Measurements from ENCODE around the gene ACER3. TPM values are rescaled to one million over a fixed set of nuclear protein-coding genes. Genes with fewer than 3 reads are reported as not detected.
A peak's percentile ranks its signal among the peaks of the same experiment; 100 is the strongest.

The ACER3 gene
- total and polyA plus RNA-seq, 4 donors = 1.9 to 5.9 (median 4.2) TPM

DNA sequence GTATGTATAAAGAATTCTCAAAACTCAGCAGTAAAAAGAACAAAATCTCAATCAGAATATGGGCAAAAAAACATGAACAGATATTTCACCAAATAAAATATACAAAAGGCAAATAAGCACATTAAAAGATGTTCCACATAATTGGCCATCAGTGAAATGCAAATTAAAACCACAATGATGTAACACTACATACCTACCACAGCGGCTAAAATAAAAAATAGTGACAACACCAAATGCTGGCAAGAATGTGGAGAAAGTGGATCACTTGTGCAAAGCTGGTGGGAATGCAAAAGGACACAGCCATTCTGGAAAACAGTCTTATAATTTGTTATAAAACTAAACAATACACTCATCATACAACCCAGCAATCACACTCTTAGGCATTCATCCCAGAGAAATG, 38.3 kb upstream of the ACER3 start:
- TF ChIP-seq EGR1 (IDR thresholded peaks at IDR 0.05; ENCODE audit: low read depth in 2 of 2) (no peak), FOXA1 (IDR thresholded peaks at IDR 0.05) (no peak), RXRA (IDR thresholded peaks at IDR 0.05) (no peak), GABPA (IDR thresholded peaks at IDR 0.05 in 1 of 2, conservative IDR thresholded peaks at IDR 0.05 in 1 of 2) (no peak), NR2F2 (IDR thresholded peaks at IDR 0.05) (no peak), JUND (IDR thresholded peaks at IDR 0.05) (no peak), RAD21 (IDR thresholded peaks at IDR 0.05) (no peak)
- TF ChIP-seq, protein P1, sequence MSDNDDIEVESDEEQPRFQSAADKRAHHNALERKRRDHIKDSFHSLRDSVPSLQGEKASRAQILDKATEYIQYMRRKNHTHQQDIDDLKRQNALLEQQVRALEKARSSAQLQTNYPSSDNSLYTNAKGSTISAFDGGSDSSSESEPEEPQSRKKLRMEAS (IDR thresholded peaks at IDR 0.05) = no peak
- TF ChIP-seq, protein P2, sequence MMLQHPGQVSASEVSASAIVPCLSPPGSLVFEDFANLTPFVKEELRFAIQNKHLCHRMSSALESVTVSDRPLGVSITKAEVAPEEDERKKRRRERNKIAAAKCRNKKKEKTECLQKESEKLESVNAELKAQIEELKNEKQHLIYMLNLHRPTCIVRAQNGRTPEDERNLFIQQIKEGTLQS (IDR thresholded peaks at IDR 0.05) = no peak
- TF ChIP-seq, protein P3, sequence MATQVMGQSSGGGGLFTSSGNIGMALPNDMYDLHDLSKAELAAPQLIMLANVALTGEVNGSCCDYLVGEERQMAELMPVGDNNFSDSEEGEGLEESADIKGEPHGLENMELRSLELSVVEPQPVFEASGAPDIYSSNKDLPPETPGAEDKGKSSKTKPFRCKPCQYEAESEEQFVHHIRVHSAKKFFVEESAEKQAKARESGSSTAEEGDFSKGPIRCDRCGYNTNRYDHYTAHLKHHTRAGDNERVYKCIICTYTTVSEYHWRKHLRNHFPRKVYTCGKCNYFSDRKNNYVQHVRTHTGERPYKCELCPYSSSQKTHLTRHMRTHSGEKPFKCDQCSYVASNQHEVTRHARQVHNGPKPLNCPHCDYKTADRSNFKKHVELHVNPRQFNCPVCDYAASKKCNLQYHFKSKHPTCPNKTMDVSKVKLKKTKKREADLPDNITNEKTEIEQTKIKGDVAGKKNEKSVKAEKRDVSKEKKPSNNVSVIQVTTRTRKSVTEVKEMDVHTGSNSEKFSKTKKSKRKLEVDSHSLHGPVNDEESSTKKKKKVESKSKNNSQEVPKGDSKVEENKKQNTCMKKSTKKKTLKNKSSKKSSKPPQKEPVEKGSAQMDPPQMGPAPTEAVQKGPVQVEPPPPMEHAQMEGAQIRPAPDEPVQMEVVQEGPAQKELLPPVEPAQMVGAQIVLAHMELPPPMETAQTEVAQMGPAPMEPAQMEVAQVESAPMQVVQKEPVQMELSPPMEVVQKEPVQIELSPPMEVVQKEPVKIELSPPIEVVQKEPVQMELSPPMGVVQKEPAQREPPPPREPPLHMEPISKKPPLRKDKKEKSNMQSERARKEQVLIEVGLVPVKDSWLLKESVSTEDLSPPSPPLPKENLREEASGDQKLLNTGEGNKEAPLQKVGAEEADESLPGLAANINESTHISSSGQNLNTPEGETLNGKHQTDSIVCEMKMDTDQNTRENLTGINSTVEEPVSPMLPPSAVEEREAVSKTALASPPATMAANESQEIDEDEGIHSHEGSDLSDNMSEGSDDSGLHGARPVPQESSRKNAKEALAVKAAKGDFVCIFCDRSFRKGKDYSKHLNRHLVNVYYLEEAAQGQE (IDR thresholded peaks at IDR 0.05) = no peak
- 93% methylated on average over 1 of the region's 1 CpG for WGBS
- no peaks in the 10 kb centered on the region for H3K27me3 ChIP-seq (ENCODE audit: control insufficient read depth in 4 of 4, insufficient read depth in 4 of 4, low read length in 3 of 4)

DNA sequence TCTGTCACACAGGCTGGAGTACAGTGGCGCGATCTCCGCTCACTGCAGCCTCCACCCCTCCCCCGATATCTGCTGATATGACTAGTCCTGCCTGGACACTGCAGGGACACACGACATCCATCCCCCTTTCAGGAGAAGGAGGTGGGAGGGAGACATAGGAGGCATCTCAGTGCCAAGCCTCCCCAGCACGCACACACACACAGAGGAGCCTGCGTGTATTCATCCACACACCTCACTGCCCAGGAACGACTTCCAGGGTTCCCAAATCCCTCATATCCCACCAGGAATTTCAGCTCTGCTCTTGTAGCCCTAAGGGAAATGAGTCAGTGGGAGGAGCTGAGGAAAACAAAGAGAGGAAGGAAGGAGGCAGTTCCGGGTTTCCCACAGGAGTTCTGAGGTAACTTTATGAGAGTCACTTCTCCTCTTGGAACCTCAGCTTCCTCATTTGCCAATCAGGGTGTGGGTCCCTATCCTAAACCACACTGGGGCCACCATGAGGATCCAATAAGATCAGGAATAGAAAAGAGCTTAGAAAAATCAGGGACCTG, 37.2 kb upstream of the ACER3 start:
- H3K9ac ChIP-seq (ENCODE audit: low read depth in 1 of 2, low read length in 2 of 2) = no peak overlapping the region
- peaks cover 0 to 5% (median 0%) of the 10 kb centered on the region in 4 donors for H3K4me1 ChIP-seq (ENCODE audit: control insufficient read depth in 4 of 4, insufficient read depth in 4 of 4, low read length in 3 of 4)
- WGBS = 71% methylated on average over 9 of the region's 9 CpGs
- no peaks in the 10 kb centered on the region for H3K9me3 ChIP-seq (ENCODE audit: control insufficient read depth in 4 of 4, low read length in 3 of 4)
- peak overlapping the region; percentile 16 to 48 for H3K27ac ChIP-seq (ENCODE audit: low read depth in 1 of 2, low read length in 2 of 2)
- TF ChIP-seq SP1 (IDR thresholded peaks at IDR 0.05) (peak; percentile 40), JUND (IDR thresholded peaks at IDR 0.05) (peak in 1 of 2 donors; percentile 37), EGR1 (IDR thresholded peaks at IDR 0.05; ENCODE audit: low read depth in 2 of 2) (no peak), YY1 (IDR thresholded peaks at IDR 0.05) (no peak), RXRA (IDR thresholded peaks at IDR 0.05) (no peak), TAF1 (conservative IDR thresholded peaks at IDR 0.05) (no peak), GABPA (IDR thresholded peaks at IDR 0.05 in 1 of 2, conservative IDR thresholded peaks at IDR 0.05 in 1 of 2) (no peak), HNF4G (IDR thresholded peaks at IDR 0.05) (no peak), FOXA2 (IDR thresholded peaks at IDR 0.05) (no peak)
- TF ChIP-seq, protein P3 (IDR thresholded peaks at IDR 0.05) = peak; percentile 54
- TF ChIP-seq, protein P2 (IDR thresholded peaks at IDR 0.05) = no peak
- H3K27me3 ChIP-seq (ENCODE audit: control insufficient read depth in 4 of 4, insufficient read depth in 4 of 4, low read length in 3 of 4) = no peaks in the 10 kb centered on the region
- no peak for DNase-seq (ENCODE audit: low spot score)
- no peaks in the 10 kb centered on the region for H3K36me3 ChIP-seq (ENCODE audit: control insufficient read depth in 4 of 4, insufficient read depth in 3 of 4, low read depth in 1 of 4, low read length in 3 of 4)
- H3K4me3 ChIP-seq (ENCODE audit: low read depth in 1 of 3, low read length in 3 of 3) = no peak overlapping the region

More for the DNA sequence above, 38.3 kb upstream of the ACER3 start:
- Histone ChIP-seq H3K9me3 (ENCODE audit: control insufficient read depth in 4 of 4, low read length in 3 of 4) (no peaks in the 10 kb centered on the region), H3K36me3 (ENCODE audit: control insufficient read depth in 4 of 4, insufficient read depth in 3 of 4, low read depth in 1 of 4, low read length in 3 of 4) (no peaks in the 10 kb centered on the region), H3K27ac (ENCODE audit: low read depth in 1 of 2, low read length in 2 of 2) (no peak overlapping the region), H3K4me3 (ENCODE audit: low read depth in 1 of 3, low read length in 3 of 3) (no peak overlapping the region), H3K4me1 (ENCODE audit: control insufficient read depth in 4 of 4, insufficient read depth in 4 of 4, low read length in 3 of 4) (peaks cover 0 to 5% (median 0%) of the 10 kb centered on the region in 4 donors), H3K9ac (ENCODE audit: low read depth in 1 of 2, low read length in 2 of 2) (no peak overlapping the region)
- DNase-seq (ENCODE audit: low spot score) = no peak

All from liver (tissue), 9 donors.